ENCODE measurements around the gene DNM3. TPM values are rescaled to one million over a fixed set of nuclear protein-coding genes. Genes with fewer than 3 reads are reported as not detected.

The DNM3 gene
- total RNA-seq, 1 experiment from 2014 or later = 0.71 TPM

- no TSS peak for BruUV-seq (replicated peaks)
- no peak for DNase-seq (ENCODE audit: low spot score)
- TF ChIP-seq CTCF (conservative IDR thresholded peaks at IDR 0.05; ENCODE audit: low read depth, low read length) = no peak
- no peak for TF ChIP-seq EZH2 (IDR thresholded peaks at IDR 0.05; ENCODE audit: borderline replicate concordance, low read depth, low read length, poor library complexity, severe bottlenecking)
- POLR2A ChIA-PET (ENCODE audit: low non-redundant PET) = no interaction called here
- H3K27me3 ChIP-seq (replicated peaks; ENCODE audit: insufficient read depth, low read depth, low read length, poor library complexity) = no peaks in the 10 kb centered on the region
- no peaks in the 10 kb centered on the region for H3K36me3 ChIP-seq (ENCODE audit: insufficient read depth, low read length, poor library complexity, severe bottlenecking)
- H3K27ac ChIP-seq (ENCODE audit: low read depth, low read length, poor library complexity, severe bottlenecking) = no peak overlapping the region
- intact Hi-C loops (cut with micrococcal nuclease; ENCODE audit: unreplicated experiment) = no loop called here
- no peaks in the 10 kb centered on the region for H3K4me1 ChIP-seq (ENCODE audit: insufficient read depth, low read length, poor library complexity, severe bottlenecking)
- CTCF ChIA-PET = no interaction called here
- no peaks in the 10 kb centered on the region for H3K9me3 ChIP-seq (ENCODE audit: low read depth, low read length, poor library complexity, severe bottlenecking)
- H3K4me3 ChIP-seq (ENCODE audit: low read depth, low read length, poor library complexity, severe bottlenecking) = no peak overlapping the region
Measured at GRCh38 chr1:172293429-172293828, 452.1 kb downstream of the DNM3 start.

- no peaks in the 10 kb centered on the region for H3K36me3 ChIP-seq (ENCODE audit: insufficient read depth, low read length, poor library complexity, severe bottlenecking)
- no peaks in the 10 kb centered on the region for H3K4me1 ChIP-seq (ENCODE audit: insufficient read depth, low read length, poor library complexity, severe bottlenecking)
- H3K27ac ChIP-seq (ENCODE audit: low read depth, low read length, poor library complexity, severe bottlenecking) = no peak overlapping the region
- no peak for DNase-seq (ENCODE audit: low spot score)
- POLR2A ChIA-PET (ENCODE audit: low non-redundant PET) = no interaction called here
- H3K4me3 ChIP-seq (ENCODE audit: low read depth, low read length, poor library complexity, severe bottlenecking) = no peak overlapping the region
- intact Hi-C loops (cut with micrococcal nuclease; ENCODE audit: unreplicated experiment) = no loop called here
- no peaks in the 10 kb centered on the region for H3K27me3 ChIP-seq (replicated peaks; ENCODE audit: insufficient read depth, low read depth, low read length, poor library complexity)
- CTCF ChIA-PET = no interaction called here
- H3K9me3 ChIP-seq (ENCODE audit: low read depth, low read length, poor library complexity, severe bottlenecking) = no peaks in the 10 kb centered on the region
- no peak for TF ChIP-seq CTCF (conservative IDR thresholded peaks at IDR 0.05; ENCODE audit: low read depth, low read length)
- TF ChIP-seq EZH2 (IDR thresholded peaks at IDR 0.05; ENCODE audit: borderline replicate concordance, low read depth, low read length, poor library complexity, severe bottlenecking) = no peak
- no TSS peak for BruUV-seq (replicated peaks)
Measured at GRCh38 chr1:172298141-172298540, 456.8 kb downstream of the DNM3 start.

GRCh38 chr1:172298911-172299310, 457.6 kb downstream of the DNM3 start:
- no TSS peak for BruUV-seq (replicated peaks)
- intact Hi-C loops (cut with micrococcal nuclease; ENCODE audit: unreplicated experiment) = no loop called here
- Histone ChIP-seq H3K27ac (ENCODE audit: low read depth, low read length, poor library complexity, severe bottlenecking) (no peak overlapping the region), H3K9me3 (ENCODE audit: low read depth, low read length, poor library complexity, severe bottlenecking) (no peaks in the 10 kb centered on the region), H3K36me3 (ENCODE audit: insufficient read depth, low read length, poor library complexity, severe bottlenecking) (no peaks in the 10 kb centered on the region), H3K4me3 (ENCODE audit: low read depth, low read length, poor library complexity, severe bottlenecking) (no peak overlapping the region), H3K27me3 (replicated peaks; ENCODE audit: insufficient read depth, low read depth, low read length, poor library complexity) (no peaks in the 10 kb centered on the region), H3K4me1 (ENCODE audit: insufficient read depth, low read length, poor library complexity, severe bottlenecking) (no peaks in the 10 kb centered on the region)
- TF ChIP-seq CTCF (conservative IDR thresholded peaks at IDR 0.05; ENCODE audit: low read depth, low read length) = no peak
- no peak for TF ChIP-seq EZH2 (IDR thresholded peaks at IDR 0.05; ENCODE audit: borderline replicate concordance, low read depth, low read length, poor library complexity, severe bottlenecking)
- ChIA-PET CTCF (no interaction called here), POLR2A (ENCODE audit: low non-redundant PET) (no interaction called here)
- no peak for DNase-seq (ENCODE audit: low spot score)

Data from A673 (cell line).